A549 (cell line): ENCODE data around the gene PAX3. TPM values are rescaled to one million over a fixed set of nuclear protein-coding genes. Genes with fewer than 3 reads are reported as not detected.

ENCODE experiments used
- ATAC-seq, 2 experiments: fragments of 200-7000 bp in 1 of 2; fragments of >200 bp in 1 of 2; cut with Nextera tagmentation in 1 of 2; cut with Tn5 transposase in 1 of 2; 3 replicates each; pipeline versions ENCODE4 v1.8.0 to v1.9.1; 2018 to 2020; ENCODE audit warnings: mild to moderate bottlenecking in 1 of 2, moderate library complexity in 1 of 2
- CTCF ChIA-PET: fragments of 300-600 bp; sonication (Branson Sonifier 250); formaldehyde crosslinking; extraction: SDS; loops from one replicate; lab custom pipeline; 2021; ENCODE audit warnings: antibody characterized with exemption, inconsistent platforms; lab: Yijun Ruan, JAX
- POLR2A ChIA-PET: fragments of 350-600 bp; formaldehyde crosslinking; extraction: SDS; loops from one replicate; lab custom pipeline; 2021; ENCODE audit warnings: antibody characterized with exemption, inconsistent platforms; lab: Yijun Ruan, JAX
- DNase-seq, 2 experiments: peaks; one replicate each; pipeline versions ENCODE4 v3.0.0 to v3.0.0-alpha.2; 2011 to 2016; ENCODE audit warnings: low read depth in 1 of 2, low spot score in 1 of 2
- FAIRE-seq: peaks from 2 replicates; lab custom pipeline; 2011; peaks lifted over from hg19 to GRCh38; lab: Jason Lieb, UNC
- H3K27ac ChIP-seq, 2 experiments: fragments of >200 bp; sonication (Bioruptor Twin); formaldehyde crosslinking; 3 replicates each; pipeline ENCODE4 v1.5.1; 2016 to 2017
- H3K4me1 ChIP-seq: fragments of >200 bp; sonication (Bioruptor Twin); formaldehyde crosslinking; 3 replicates; pipeline ENCODE4 v1.6.1; 2016
- H3K4me2 ChIP-seq: fragments of >200 bp; sonication (Bioruptor Twin); formaldehyde crosslinking; 3 replicates; pipeline ENCODE4 v1.6.1; 2016
- H3K4me3 ChIP-seq: fragments of >200 bp; sonication (Bioruptor Twin); formaldehyde crosslinking; 3 replicates; pipeline ENCODE4 v1.5.1; 2016
- H3K9me3 ChIP-seq: fragments of >200 bp; sonication (Bioruptor Twin); formaldehyde crosslinking; 3 replicates; pipeline ENCODE4 v1.6.1; 2016
- ATOH8 ChIP-seq: fragments of 250-450 bp; sonication (Bioruptor Pico); IDR thresholded peaks from 2 replicates; pipeline ENCODE4 v1.5.0; 2020; ENCODE audit warnings: low read depth, mild to moderate bottlenecking, moderate library complexity
- CBX8 ChIP-seq: fragments of 200-600 bp; sonication (generic); IDR thresholded peaks from 2 replicates; pipeline ENCODE4 v1.6.1; 2016
- E2F6 ChIP-seq: IDR thresholded peaks from 2 replicates; pipeline ENCODE4 v1.6.1; 2012; ENCODE audit warnings: low read depth, borderline replicate concordance
- EHMT2 ChIP-seq: fragments of 200-600 bp; sonication (generic); IDR thresholded peaks from 2 replicates; pipeline ENCODE4 v1.6.1; 2016; ENCODE audit warnings: antibody characterized with exemption, low read depth, mild to moderate bottlenecking, moderate library complexity
- ELK1 ChIP-seq: fragments of 150-350 bp; IDR thresholded peaks from 2 replicates; pipeline ENCODE4 v1.6.1; 2014; ENCODE audit warnings: low read depth, mild to moderate bottlenecking, low read length
- EP300 ChIP-seq, 2 experiments: fragments of >200 bp; sonication (Bioruptor Twin); formaldehyde crosslinking; IDR thresholded peaks; 2 replicates in 1 of 2; 3 replicates in 1 of 2; pipeline ENCODE4 v1.6.1; 2016 to 2017
- ESRRA ChIP-seq: fragments of 150-350 bp; IDR thresholded peaks from 2 replicates; pipeline ENCODE4 v1.6.1; 2014; ENCODE audit warnings: mild to moderate bottlenecking, low read length, borderline replicate concordance
- HDAC2 ChIP-seq: fragments of 200-600 bp; sonication (generic); IDR thresholded peaks from 2 replicates; pipeline ENCODE4 v1.6.1; 2016
- HEYL ChIP-seq: fragments of 250-450 bp; sonication (Bioruptor Pico); IDR thresholded peaks from 2 replicates; pipeline ENCODE4 v1.8.0; 2021; ENCODE audit warnings: mild to moderate bottlenecking, moderate library complexity
- HOXB13 ChIP-seq: fragments of 250-450 bp; sonication (Bioruptor Pico); IDR thresholded peaks from 2 replicates; pipeline ENCODE4 v1.5.0; 2020; ENCODE audit warnings: low read depth, mild to moderate bottlenecking, moderate library complexity
- MAFK ChIP-seq: fragments of 450-650 bp; IDR thresholded peaks from 2 replicates; pipeline ENCODE4 v1.6.1; 2014; ENCODE audit not compliant: partially characterized antibody
- MAX ChIP-seq: IDR thresholded peaks from 2 replicates; pipeline ENCODE4 v1.6.1; 2012
- MAZ ChIP-seq: fragments of 150-350 bp; IDR thresholded peaks from 2 replicates; pipeline ENCODE4 v1.6.1; 2014; ENCODE audit warnings: antibody characterized with exemption, low read depth, low read length, borderline replicate concordance
- NFE2L2 ChIP-seq: fragments of 150-350 bp; conservative IDR thresholded peaks from 2 replicates; pipeline ENCODE4 v1.6.1; 2014; ENCODE audit warnings: low read length
- NR3C1 ChIP-seq: fragments of >200 bp; sonication (Bioruptor Twin); formaldehyde crosslinking; IDR thresholded peaks from 3 replicates; pipeline ENCODE4 v1.6.1; 2017
- PBX3 ChIP-seq: IDR thresholded peaks from 2 replicates; pipeline ENCODE4 v1.6.1; 2012
- POLR2A ChIP-seq: IDR thresholded peaks from 2 replicates; pipeline ENCODE4 v1.6.1; 2012; ENCODE audit warnings: mild to moderate bottlenecking, low read length
- POLR2AphosphoS2 ChIP-seq: conservative IDR thresholded peaks from 2 replicates; pipeline ENCODE4 v1.6.1; 2012; ENCODE audit warnings: low read length, improper control_type of control experiment, inconsistent platforms
- RARB ChIP-seq: fragments of 250-450 bp; sonication (Bioruptor Pico); IDR thresholded peaks from 2 replicates; pipeline ENCODE4 v1.8.0; 2021; ENCODE audit warnings: mild to moderate bottlenecking, moderate library complexity
- RCOR1 ChIP-seq: fragments of 150-350 bp; IDR thresholded peaks from 2 replicates; pipeline ENCODE4 v1.6.1; 2014; ENCODE audit warnings: antibody characterized with exemption, low read length, low read depth
- REST ChIP-seq: fragments of 200-600 bp; sonication (generic); IDR thresholded peaks from 2 replicates; pipeline ENCODE4 v1.6.1; 2016; ENCODE audit warnings: antibody characterized with exemption, mild to moderate bottlenecking, moderate library complexity
- TFCP2L1 ChIP-seq: fragments of 250-450 bp; sonication (Bioruptor Pico); IDR thresholded peaks from 2 replicates; pipeline ENCODE4 v1.5.0; 2021; ENCODE audit warnings: mild to moderate bottlenecking
- TP53 ChIP-seq: fragments of 250-450 bp; sonication (Bioruptor Pico); IDR thresholded peaks from 2 replicates; pipeline ENCODE4 v1.5.0; 2021; ENCODE audit warnings: mild to moderate bottlenecking, moderate library complexity
- USF2 ChIP-seq: fragments of 450-650 bp; IDR thresholded peaks from 2 replicates; pipeline ENCODE4 v1.6.1; 2014; ENCODE audit warnings: antibody characterized with exemption
- ZC3H11A ChIP-seq: fragments of 450-650 bp; IDR thresholded peaks from 2 replicates; pipeline ENCODE4 v1.6.1; 2014; ENCODE audit warnings: antibody characterized with exemption, mild to moderate bottlenecking
- ZFP36 ChIP-seq: fragments of 450-650 bp; IDR thresholded peaks from 2 replicates; pipeline ENCODE4 v1.6.1; 2014; ENCODE audit warnings: borderline replicate concordance; ENCODE audit not compliant: partially characterized antibody
- ZSCAN20 ChIP-seq: fragments of 250-450 bp; sonication (Bioruptor Pico); IDR thresholded peaks from 2 replicates; pipeline ENCODE4 v1.8.0; 2022; ENCODE audit warnings: mild to moderate bottlenecking, moderate library complexity
- WGBS: methylation state at CpG from one replicate; pipeline ENCODE4 v1.1.6; 2017; ENCODE audit errors: missing lambda C conversion rate; 5-methylcytosine and 5-hydroxymethylcytosine counted together
- polyA plus RNA-seq, 4 experiments: library from polyadenylated mRNA; depleted of rRNA in 3 of 4; stranded (reverse); fragments of >200 nt; fragmentation: RNase III in 1 of 4; extraction: RNeasy Plus Mini Kit Qiagen cat#74134 plus additional on column Dnase treatment in 1 of 4; gene quantifications; 2 replicates in 3 of 4; 3 replicates in 1 of 4; pipeline ENCODE4 v1.2.3, GENCODE V29; 2011 to 2017

The PAX3 gene
- polyA plus RNA-seq, 2 of the 4 experiments (the other 2 are of a cell fraction): not detected

GRCh38 chr2:222299906-222300725 is 1.3 kb upstream of the PAX3 start:
- Histone ChIP-seq H3K9me3 (no peaks in the 10 kb centered on the region), H3K4me2 (no peak overlapping the region)
- ChIA-PET CTCF (no interaction called here), POLR2A (no interaction called here)
- FAIRE-seq (no peak), ATAC-seq (no peak)
- 54% methylated on average over 19 of the region's 20 CpGs for WGBS
- TF ChIP-seq TFCP2L1 (CRISPR knock-in tag) (no peak), E2F6 (no peak), HDAC2 (no peak), TP53 (CRISPR knock-in tag) (no peak), ZC3H11A (no peak), MAZ (no peak), RARB (CRISPR knock-in tag) (no peak), NR3C1 (no peak), MAFK (no peak), EHMT2 (no peak), REST (no peak), PBX3 (no peak), EP300 (IDR thresholded peaks at IDR 0.05) (no peak), RCOR1 (no peak), NFE2L2 (no peak), MAX (no peak), ZSCAN20 (CRISPR knock-in tag) (no peak), USF2 (no peak)
- TF ChIP-seq, all 56 proteins: peak for 0
- peaks cover 4% of the 10 kb centered on the region; the same call in 1 of the 3 replicates for H3K4me1 ChIP-seq
- no peak for DNase-seq
- no peak overlapping the region for H3K27ac ChIP-seq
- no peak overlapping the region for H3K4me3 ChIP-seq

- FAIRE-seq: no peak
- no peak for DNase-seq
- CTCF ChIA-PET: no interaction called here
- H3K4me1 ChIP-seq: peaks cover 6% of the 10 kb centered on the region; the same call in 1 of the 3 replicates
- POLR2A ChIA-PET: no interaction called here
- no peaks in the 10 kb centered on the region for H3K9me3 ChIP-seq
- no peak overlapping the region for H3K4me2 ChIP-seq
- no peak overlapping the region for H3K4me3 ChIP-seq
- no peak for TF ChIP-seq ELK1
- no peak for TF ChIP-seq HOXB13 (CRISPR knock-in tag)
- TF ChIP-seq POLR2A: no peak
- TF ChIP-seq ESRRA: no peak
- TF ChIP-seq POLR2AphosphoS2: no peak
- no peak for TF ChIP-seq EP300 (IDR thresholded peaks at IDR 0.05)
- TF ChIP-seq CBX8: no peak
- no peak for TF ChIP-seq HEYL (CRISPR knock-in tag)
- no peak for TF ChIP-seq ZFP36
- TF ChIP-seq ATOH8 (CRISPR knock-in tag): no peak
- H3K27ac ChIP-seq: no peak overlapping the region
- ATAC-seq: no peak
- 75% methylated on average over 16 of the region's 16 CpGs for WGBS
Measured at GRCh38 chr2:222298001-222298310, 842 bp downstream of the PAX3 start.
